Measurements from ENCODE around the gene SORL1.

- TF ChIP-seq TARDBP (IDR thresholded peaks at IDR 0.05) (no peak), FOXK2 (IDR thresholded peaks at IDR 0.05) (no peak), BHLHE40 (IDR thresholded peaks at IDR 0.05; ENCODE audit: borderline replicate concordance) (no peak), PKNOX1 (IDR thresholded peaks at IDR 0.05) (no peak), L3MBTL2 (conservative IDR thresholded peaks at IDR 0.05) (no peak)
Measured at GRCh38 chr11:121408830-121409229, 43.3 kb upstream of the SORL1 start.
